HCT116 (cell line): ENCODE data around the gene USP17L19. TPM values are rescaled to one million over a fixed set of nuclear protein-coding genes. Genes with fewer than 3 reads are reported as not detected.
"Not testable (repeated sequence)": the region's sequence is repeated elsewhere in the genome, so short reads cannot be mapped to it uniquely, and the experiment has no call there.

Experiments
- ATAC-seq: fragments of 200-7000 bp; cut with Tn5 transposase; 2 replicates; pipeline ENCODE4 v1.9.1; 2020; ENCODE audit warnings: mild to moderate bottlenecking, moderate library complexity
- BruUV-seq: library from RNA; stranded (reverse); fragments of 400-500 nt; replicated peaks from 2 replicates; lab custom pipeline; 2021; lab: Mats Ljungman, UMichigan
- CTCF ChIA-PET: fragments of 300-600 bp; sonication (Branson Sonifier 250); formaldehyde crosslinking; loops from one replicate; lab custom pipeline; 2021; ENCODE audit warnings: antibody characterized with exemption; lab: Charles Lee
- POLR2A ChIA-PET: fragments of 300-600, 350-600 bp; sonication (Branson Sonifier 250); formaldehyde crosslinking; loops from one replicate; lab custom pipeline; 2021; ENCODE audit warnings: antibody characterized with exemption; lab: Charles Lee
- RAD21 ChIA-PET, 2 experiments: fragments of 300-600 bp; sonication (Branson Sonifier 250); formaldehyde crosslinking; loops; one replicate each; lab custom pipeline; 2023; ENCODE audit warnings: low total read pairs in 2 of 2; ENCODE audit not compliant: uncharacterized antibody in 2 of 2, unreplicated experiment in 2 of 2, low non-redundant PET in 1 of 2; lab: Charles Lee
- DNase-seq: peaks from one replicate; pipeline ENCODE4 v3.0.0-alpha.2; 2010; ENCODE audit warnings: low read depth, low spot score
- H2AFZ ChIP-seq: fragments of 200-600 bp; shearing (Covaris generic), sonication (generic); 2 replicates; pipeline ENCODE4 v1.6.1; 2017; ENCODE audit warnings: low read depth, mixed run types, mixed read lengths, antibody characterized with exemption, low read length; ENCODE audit not compliant: poor library complexity, severe bottlenecking
- H3K27ac ChIP-seq: 2 replicates; pipeline ENCODE4 v1.5.1; 2012; ENCODE audit warnings: low read depth, low read length
- H3K27me3 ChIP-seq: fragments of 200-600 bp; sonication (generic); 2 replicates; pipeline ENCODE4 v1.6.1; 2016; ENCODE audit warnings: mixed run types, low read length, mixed read lengths; ENCODE audit not compliant: insufficient read depth
- H3K36me3 ChIP-seq, 2 experiments: fragments of 200-500 bp in 1 of 2; fragments of 200-600 bp in 1 of 2; sonication (Bioruptor generic) in 1 of 2; sonication (generic) in 1 of 2; 2 replicates each; pipeline versions ENCODE4 v1.5.1 to v1.6.1; 2014 to 2016; ENCODE audit warnings: low read length in 2 of 2, inconsistent platforms in 1 of 2, mixed read lengths in 1 of 2, mixed run types in 1 of 2; ENCODE audit not compliant: insufficient read depth in 2 of 2, control insufficient read depth in 1 of 2
- H3K4me1 ChIP-seq, 2 experiments: fragments of 200-600 bp in 1 of 2; sonication (generic) in 1 of 2; 2 replicates each; pipeline versions ENCODE4 v1.5.1 to v1.6.1; 2012 to 2017; ENCODE audit warnings: low read length in 2 of 2, inconsistent platforms in 1 of 2, mild to moderate bottlenecking in 1 of 2, mixed read lengths in 1 of 2, mixed run types in 1 of 2, moderate library complexity in 1 of 2; ENCODE audit not compliant: insufficient read depth in 2 of 2, control insufficient read depth in 1 of 2
- H3K4me2 ChIP-seq: fragments of 200-600 bp; sonication (generic); 2 replicates; pipeline ENCODE4 v1.6.1; 2017; ENCODE audit warnings: mixed run types, low read length, mixed read lengths
- H3K4me3 ChIP-seq, 2 experiments: fragments of 200-600 bp in 1 of 2; sonication (generic) in 1 of 2; replicated peaks in 1 of 2; 2 replicates each; pipeline ENCODE4 v1.5.1; 2011 to 2016; ENCODE audit warnings: low read length in 2 of 2, control low read depth in 1 of 2, low read depth in 1 of 2, mild to moderate bottlenecking in 1 of 2, mixed read lengths in 1 of 2, mixed run types in 1 of 2
- H3K79me2 ChIP-seq: fragments of 200-600 bp; sonication (generic); 2 replicates; pipeline ENCODE4 v1.6.1; 2017; ENCODE audit warnings: mild to moderate bottlenecking, mixed run types, low read length, moderate library complexity, mixed read lengths; ENCODE audit not compliant: insufficient read depth
- H3K9ac ChIP-seq: fragments of 200-600 bp; sonication (generic); 2 replicates; pipeline ENCODE4 v1.6.1; 2016; ENCODE audit warnings: low read length, mixed read lengths
- H3K9me2 ChIP-seq: fragments of 200-600 bp; sonication (generic), shearing (Covaris generic); 2 replicates; pipeline ENCODE4 v1.6.1; 2017; ENCODE audit warnings: mixed run types, mild to moderate bottlenecking, moderate library complexity; ENCODE audit not compliant: insufficient read depth
- H3K9me3 ChIP-seq, 2 experiments: fragments of 200-500 bp in 1 of 2; fragments of 200-600 bp in 1 of 2; sonication (Bioruptor generic) in 1 of 2; sonication (generic) in 1 of 2; 2 replicates each; pipeline ENCODE4 v1.6.1; 2014 to 2017; ENCODE audit warnings: low read length in 2 of 2, mixed read lengths in 2 of 2, inconsistent platforms in 1 of 2, low read depth in 1 of 2, mild to moderate bottlenecking in 1 of 2, mixed run types in 1 of 2, moderate library complexity in 1 of 2; ENCODE audit not compliant: control insufficient read depth in 1 of 2, insufficient read depth in 1 of 2
- H4K20me1 ChIP-seq: fragments of 200-600 bp; sonication (generic), shearing (Covaris generic); 2 replicates; pipeline ENCODE4 v1.6.1; 2017; ENCODE audit warnings: mixed run types, mild to moderate bottlenecking, moderate library complexity; ENCODE audit not compliant: insufficient read depth
- intact Hi-C: fragments of 100-400 bp; cut with micrococcal nuclease; formaldehyde crosslinking; loops from 2 replicates; pipeline ENCODE4 v1.10.0; 2022
- total RNA-seq: library from RNA; stranded (reverse); gene quantifications from one replicate; pipeline ENCODE4 v1.2.1, GENCODE V29; 2021; ENCODE audit not compliant: unreplicated experiment

The USP17L19 gene
- total RNA-seq, 1 experiment from 2014 or later: not detected

- H3K27ac ChIP-seq, H2AFZ ChIP-seq, DNase-seq, H3K4me2 ChIP-seq, RAD21 ChIA-PET, H3K36me3 ChIP-seq, H3K27me3 ChIP-seq, H3K79me2 ChIP-seq, H3K9me3 ChIP-seq, H4K20me1 ChIP-seq, BruUV-seq, H3K4me3 ChIP-seq, CTCF ChIA-PET, H3K9me2 ChIP-seq, H3K4me1 ChIP-seq, POLR2A ChIA-PET, H3K9ac ChIP-seq, intact Hi-C loops, ATAC-seq: not testable (repeated sequence)
Observed at GRCh38 chr4:9238461-9238860, 14.7 kb upstream of the USP17L19 start.

- H3K9me3 ChIP-seq, BruUV-seq, CTCF ChIA-PET, H3K27me3 ChIP-seq, H3K36me3 ChIP-seq, H3K27ac ChIP-seq, H3K9me2 ChIP-seq, DNase-seq, H3K4me3 ChIP-seq, H3K79me2 ChIP-seq, RAD21 ChIA-PET, intact Hi-C loops, ATAC-seq, H3K4me2 ChIP-seq, H3K4me1 ChIP-seq, POLR2A ChIA-PET, H4K20me1 ChIP-seq, H3K9ac ChIP-seq, H2AFZ ChIP-seq: not testable (repeated sequence)
Observed at GRCh38 chr4:9243579-9243978, 9.6 kb upstream of the USP17L19 start, which contains the start of gene USP17L17. Gene USP17L17 (plus strand): TSS chr4:9243879. CDS start chr4:9243879, 0 bp downstream.

GRCh38 chr4:9247953-9248680, 5.1 kb upstream of the USP17L19 start, which contains the start of gene USP17L18:
Gene USP17L18 (plus strand): TSS chr4:9248630. CDS start chr4:9248630, 0 bp downstream.
- H3K27me3 ChIP-seq, ATAC-seq, H2AFZ ChIP-seq, H3K9me2 ChIP-seq, BruUV-seq, H3K4me1 ChIP-seq, CTCF ChIA-PET, H3K9me3 ChIP-seq, H3K27ac ChIP-seq, H3K79me2 ChIP-seq, intact Hi-C loops, H3K9ac ChIP-seq, H3K36me3 ChIP-seq, H4K20me1 ChIP-seq, RAD21 ChIA-PET, POLR2A ChIA-PET, DNase-seq, H3K4me3 ChIP-seq, H3K4me2 ChIP-seq: not testable (repeated sequence)

GRCh38 chr4:9257824-9258223, 4.6 kb downstream of the USP17L19 start, which contains the start of gene USP17L20:
Gene USP17L20 (plus strand): TSS chr4:9258124. CDS start chr4:9258124, 0 bp downstream.
- H2AFZ ChIP-seq, RAD21 ChIA-PET, POLR2A ChIA-PET, BruUV-seq, DNase-seq, H3K27me3 ChIP-seq, H3K4me2 ChIP-seq, H3K79me2 ChIP-seq, H3K27ac ChIP-seq, H3K4me1 ChIP-seq, H3K9ac ChIP-seq, H4K20me1 ChIP-seq, ATAC-seq, H3K4me3 ChIP-seq, CTCF ChIA-PET, H3K36me3 ChIP-seq, intact Hi-C loops, H3K9me2 ChIP-seq, H3K9me3 ChIP-seq: not testable (repeated sequence)
